ENCODE measurements around the gene ZG16B. TPM values are rescaled to one million over a fixed set of nuclear protein-coding genes. Genes with fewer than 3 reads are reported as not detected.

The ZG16B gene
- total RNA-seq, 4 donors from 2014 or later = 17.7 to 80.5 (median 23.4) TPM

DNA sequence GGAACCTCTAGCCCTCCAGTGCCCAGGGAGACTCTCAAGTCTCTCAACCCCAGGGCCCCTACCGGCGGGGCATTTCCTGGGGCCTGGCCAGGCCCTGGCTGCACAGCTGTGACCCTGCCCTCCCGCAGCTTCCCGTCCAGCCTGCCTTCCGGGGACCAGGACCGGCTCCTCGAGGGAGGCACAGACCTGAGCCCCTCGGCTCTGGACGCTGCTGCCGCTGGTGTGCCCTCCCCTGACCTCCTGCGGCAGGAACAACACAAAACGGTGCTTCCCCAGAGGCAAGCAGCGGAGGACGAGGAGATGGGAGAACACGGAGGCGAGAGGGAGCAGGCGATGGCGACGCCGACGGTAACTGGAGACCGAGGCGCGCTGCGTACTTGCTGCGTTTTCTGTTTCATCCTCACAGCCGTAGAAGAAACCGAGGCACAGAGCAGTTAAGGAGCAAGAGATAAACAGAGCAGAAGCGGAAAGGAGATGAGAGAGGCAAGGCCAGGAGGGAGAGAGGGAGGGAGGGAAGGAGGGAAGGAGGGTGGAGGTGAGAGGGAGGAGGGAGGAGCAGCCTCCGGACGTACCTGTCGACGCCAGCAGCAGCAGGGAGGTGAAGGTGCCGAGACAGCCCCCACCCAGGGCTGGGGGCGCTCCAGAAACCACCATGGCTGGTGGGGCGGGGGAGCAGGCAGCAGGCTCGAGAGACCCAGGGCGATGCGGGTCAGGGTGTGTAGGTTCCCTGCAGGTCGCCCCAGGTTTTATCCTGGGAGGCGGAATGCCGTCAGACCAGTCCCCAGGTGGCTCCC, 27.5 kb downstream of the ZG16B start, which contains the start of gene PRSS22:
TSS of gene PRSS22 (minus strand) at position 720 of the 794 bp plus-strand sequence. CDS start at position 654, 66 bp downstream.
- WGBS = 2% methylated on average over 31 of the region's 42 CpGs
- Histone ChIP-seq H3K27me3 (peaks cover 57% of the 10 kb centered on the region), H3K27ac (peak within 1 kb of the TSS; percentile 81), H3K4me1 (peaks cover 30% of the 10 kb centered on the region), H3K9me3 (no peaks in the 10 kb centered on the region), H3K4me3 (peak within 1 kb of the TSS; percentile 40), H3K36me3 (no peaks in the 10 kb centered on the region)
- TF ChIP-seq, protein P1, sequence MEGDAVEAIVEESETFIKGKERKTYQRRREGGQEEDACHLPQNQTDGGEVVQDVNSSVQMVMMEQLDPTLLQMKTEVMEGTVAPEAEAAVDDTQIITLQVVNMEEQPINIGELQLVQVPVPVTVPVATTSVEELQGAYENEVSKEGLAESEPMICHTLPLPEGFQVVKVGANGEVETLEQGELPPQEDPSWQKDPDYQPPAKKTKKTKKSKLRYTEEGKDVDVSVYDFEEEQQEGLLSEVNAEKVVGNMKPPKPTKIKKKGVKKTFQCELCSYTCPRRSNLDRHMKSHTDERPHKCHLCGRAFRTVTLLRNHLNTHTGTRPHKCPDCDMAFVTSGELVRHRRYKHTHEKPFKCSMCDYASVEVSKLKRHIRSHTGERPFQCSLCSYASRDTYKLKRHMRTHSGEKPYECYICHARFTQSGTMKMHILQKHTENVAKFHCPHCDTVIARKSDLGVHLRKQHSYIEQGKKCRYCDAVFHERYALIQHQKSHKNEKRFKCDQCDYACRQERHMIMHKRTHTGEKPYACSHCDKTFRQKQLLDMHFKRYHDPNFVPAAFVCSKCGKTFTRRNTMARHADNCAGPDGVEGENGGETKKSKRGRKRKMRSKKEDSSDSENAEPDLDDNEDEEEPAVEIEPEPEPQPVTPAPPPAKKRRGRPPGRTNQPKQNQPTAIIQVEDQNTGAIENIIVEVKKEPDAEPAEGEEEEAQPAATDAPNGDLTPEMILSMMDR (IDR thresholded peaks at IDR 0.05) = no peak
- TF ChIP-seq POLR2AphosphoS5 (IDR thresholded peaks at IDR 0.05) (no peak), EP300 (IDR thresholded peaks at IDR 0.05) (no peak)
- no peak for DNase-seq (ENCODE audit: low spot score in 2 of 2)

DNA sequence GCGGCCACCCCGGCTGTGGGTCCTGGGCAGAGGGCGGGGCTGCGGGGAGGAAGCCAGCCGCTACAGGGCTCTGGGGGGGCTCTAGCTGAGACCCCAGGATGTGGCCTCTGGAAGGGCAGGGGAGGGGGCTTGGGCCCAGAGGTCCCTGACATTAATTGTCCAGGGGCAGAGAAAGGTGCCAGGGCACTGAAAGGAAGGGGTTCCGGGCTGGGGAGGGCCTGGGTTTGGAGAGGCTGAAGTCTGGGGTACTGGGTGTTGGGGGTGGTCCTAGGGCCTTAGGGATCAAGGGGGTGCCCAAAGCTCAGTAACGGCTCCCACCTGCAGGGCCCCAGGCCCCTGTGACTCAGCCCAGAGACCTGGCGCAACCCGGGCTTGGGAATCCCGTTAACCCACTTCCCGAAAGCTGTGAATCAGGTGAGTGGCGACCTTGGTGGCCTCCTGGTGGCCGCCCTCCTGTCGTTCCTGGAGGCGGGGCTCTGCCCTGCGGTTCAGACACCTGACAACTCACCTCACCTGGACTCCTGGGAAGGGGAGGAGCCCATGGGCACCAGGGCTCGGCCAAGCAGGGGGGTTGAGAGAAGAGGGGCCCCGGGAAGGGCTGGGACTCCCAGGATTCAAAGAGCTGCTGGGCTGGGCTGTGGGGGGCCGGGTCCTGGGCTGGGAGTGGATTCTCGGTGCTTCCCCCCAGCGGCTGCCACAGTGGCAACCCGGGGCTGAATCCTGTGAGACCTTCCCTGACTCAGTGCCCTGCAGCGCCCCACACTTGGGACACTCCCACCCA, 28.3 kb downstream of the ZG16B start:
- WGBS = 18% methylated on average over 5 of the region's 23 CpGs
- H3K9me3 ChIP-seq = no peaks in the 10 kb centered on the region
- peaks cover 30% of the 10 kb centered on the region for H3K4me1 ChIP-seq
- peak overlapping the region; percentile 40 for H3K4me3 ChIP-seq
- no peak for TF ChIP-seq EP300 (IDR thresholded peaks at IDR 0.05)
- TF ChIP-seq POLR2A (IDR thresholded peaks at IDR 0.05) = no peak
- TF ChIP-seq POLR2AphosphoS5 (IDR thresholded peaks at IDR 0.05) = no peak
- TF ChIP-seq, protein P1 (IDR thresholded peaks at IDR 0.05) = no peak
- no peak for DNase-seq (ENCODE audit: low spot score in 2 of 2)
- H3K27ac ChIP-seq = peak overlapping the region; percentile 81
- no peaks in the 10 kb centered on the region for H3K36me3 ChIP-seq
- peaks cover 49% of the 10 kb centered on the region for H3K27me3 ChIP-seq

GRCh38 chr16:2859686-2860265, 29.7 kb downstream of the ZG16B start:
- WGBS = 73% methylated on average over 8 of the region's 10 CpGs
- Histone ChIP-seq H3K27me3 (peaks cover 46% of the 10 kb centered on the region), H3K9me3 (no peaks in the 10 kb centered on the region), H3K4me3 (no peak overlapping the region), H3K27ac (no peak overlapping the region), H3K36me3 (no peaks in the 10 kb centered on the region), H3K4me1 (peaks cover 30% of the 10 kb centered on the region)
- no peak for DNase-seq (ENCODE audit: low spot score in 2 of 2)
- TF ChIP-seq POLR2AphosphoS5 (IDR thresholded peaks at IDR 0.05) = no peak
- TF ChIP-seq, protein P1 (IDR thresholded peaks at IDR 0.05) = no peak
- no peak for TF ChIP-seq EP300 (IDR thresholded peaks at IDR 0.05)
- no peak for TF ChIP-seq POLR2A (IDR thresholded peaks at IDR 0.05)

DNA sequence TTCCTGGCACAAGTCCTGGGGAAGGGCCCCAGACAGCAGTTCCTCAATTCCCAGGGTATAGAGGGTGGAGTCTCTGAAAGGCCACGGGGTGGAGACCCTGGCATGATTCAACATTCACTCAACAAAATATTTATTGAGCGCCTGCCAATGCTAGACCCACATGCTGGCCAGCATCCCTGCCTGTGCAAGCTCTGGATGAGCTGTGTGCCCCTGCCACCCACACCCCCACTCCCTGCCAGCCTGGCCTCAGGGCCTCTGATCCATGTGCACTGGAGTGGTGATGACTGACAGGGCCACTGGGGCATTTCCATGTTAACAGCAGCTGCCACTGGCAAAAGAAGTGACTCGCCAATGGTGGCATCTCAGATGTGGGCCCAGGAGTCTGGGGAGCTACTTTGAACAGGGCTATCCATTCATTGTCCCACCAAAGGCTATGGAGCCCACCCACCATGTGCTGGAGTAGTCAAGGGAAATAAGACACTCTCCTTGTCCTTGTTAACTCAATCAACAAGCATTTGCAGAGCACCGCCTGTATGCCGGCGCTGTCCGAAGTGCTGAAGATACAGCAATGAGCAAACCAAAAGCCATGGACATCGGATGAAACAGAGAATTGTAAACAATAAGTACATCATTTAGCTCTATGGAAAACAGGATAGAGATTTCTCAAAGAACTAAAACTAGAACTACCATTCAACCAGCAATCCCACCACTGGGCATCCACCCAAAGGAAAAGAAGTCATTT, 30.9 kb downstream of the ZG16B start:
- DNase-seq (ENCODE audit: low spot score in 2 of 2) = no peak
- WGBS = 82% methylated on average over 6 of the region's 8 CpGs
- Histone ChIP-seq H3K36me3 (no peaks in the 10 kb centered on the region), H3K4me1 (peaks cover 29% of the 10 kb centered on the region), H3K27ac (no peak overlapping the region), H3K9me3 (no peaks in the 10 kb centered on the region), H3K27me3 (peaks cover 53% of the 10 kb centered on the region), H3K4me3 (no peak overlapping the region)
- TF ChIP-seq POLR2A (IDR thresholded peaks at IDR 0.05) = no peak
- TF ChIP-seq, protein P1 (IDR thresholded peaks at IDR 0.05) = no peak
- no peak for TF ChIP-seq POLR2AphosphoS5 (IDR thresholded peaks at IDR 0.05)
- no peak for TF ChIP-seq EP300 (IDR thresholded peaks at IDR 0.05)
